Ramos (cell line): ENCODE results near the gene RBM19.

ENCODE experiments used
- in situ Hi-C: fragments of 300-500 bp; cut with MboI; formaldehyde crosslinking; loops from one replicate; pipeline ENCODE4 v1.14.3; 2022; ENCODE audit warnings: low sequenced_read_pairs; ENCODE audit not compliant: unreplicated experiment

The RBM19 gene

DNA sequence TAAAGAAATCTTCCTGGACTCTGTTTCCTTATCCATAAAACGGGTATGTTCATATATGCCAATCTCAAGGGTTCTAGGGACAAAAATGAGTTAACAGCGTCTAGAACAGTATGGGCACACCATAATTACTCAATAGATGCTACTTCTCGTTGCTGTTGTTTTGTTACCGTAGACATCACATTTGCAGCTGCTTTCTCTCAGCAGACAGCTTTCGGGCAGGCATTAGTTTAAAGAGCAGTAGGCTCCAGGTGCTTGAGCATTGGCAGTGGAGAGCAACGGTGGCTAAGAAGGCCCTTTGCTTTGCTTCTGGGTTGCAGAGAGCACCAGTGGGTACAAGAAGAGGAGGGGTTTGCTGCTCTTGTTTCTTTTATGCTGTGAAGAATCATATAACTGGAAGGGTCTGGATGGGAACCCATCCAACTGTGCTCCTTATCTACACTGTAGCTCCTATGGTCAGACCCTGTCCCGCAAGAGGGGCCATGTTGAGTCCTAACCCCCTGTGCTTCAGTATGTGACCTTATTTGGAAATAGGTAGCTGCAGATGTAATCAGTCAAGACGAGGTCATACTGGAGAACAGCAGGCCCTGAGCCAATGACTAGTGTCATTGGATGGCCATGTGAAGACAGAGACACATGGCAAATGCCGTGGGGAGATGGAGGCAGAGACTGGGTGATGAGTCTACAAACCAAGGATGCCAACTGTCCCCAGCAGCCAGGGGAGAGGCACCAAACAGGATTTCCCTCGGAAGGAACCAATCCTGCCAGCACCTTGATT lies 120.0 kb downstream of the RBM19 start:
- in situ Hi-C loops, result no loop called here

DNA sequence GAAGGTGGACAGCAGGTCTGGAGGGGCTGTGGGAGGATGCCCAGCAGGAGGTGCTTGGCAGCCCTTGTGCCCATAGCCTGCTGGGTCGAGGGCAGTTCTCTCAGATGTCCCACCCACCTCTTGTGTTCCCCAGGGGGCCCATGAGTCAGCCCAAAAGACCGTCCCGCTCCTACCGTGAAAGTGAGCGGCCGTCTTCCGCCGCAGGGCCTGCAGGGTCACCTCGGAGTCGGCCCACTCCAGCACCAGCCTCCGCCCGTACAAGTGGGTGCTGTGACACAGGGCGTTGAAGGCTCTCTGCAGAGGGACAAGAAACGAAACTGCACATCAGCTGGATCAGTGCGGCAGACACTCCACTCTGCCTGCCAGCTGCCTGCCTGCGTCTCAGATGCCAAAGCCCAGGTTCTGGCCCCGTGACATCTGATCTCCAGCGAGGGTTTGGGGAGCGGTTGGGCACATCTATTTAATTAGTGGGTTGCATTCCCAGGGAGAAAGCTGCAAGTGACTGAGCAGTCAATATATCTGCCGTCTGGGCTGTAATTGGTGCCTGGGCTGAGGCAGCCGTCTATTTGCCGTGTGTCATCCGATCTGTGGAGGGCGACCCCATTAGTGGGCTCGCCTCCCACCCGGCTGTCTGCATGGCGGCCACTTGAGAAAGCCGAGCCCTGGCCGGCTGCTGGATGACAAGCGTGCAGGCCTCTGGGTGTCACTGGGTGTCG lies 121.5 kb downstream of the RBM19 start:
- in situ Hi-C loops, result no loop called here

- in situ Hi-C loops, result no loop called here
Measured at GRCh38 chr12:113842699-113843098, 123.4 kb downstream of the RBM19 start.

DNA sequence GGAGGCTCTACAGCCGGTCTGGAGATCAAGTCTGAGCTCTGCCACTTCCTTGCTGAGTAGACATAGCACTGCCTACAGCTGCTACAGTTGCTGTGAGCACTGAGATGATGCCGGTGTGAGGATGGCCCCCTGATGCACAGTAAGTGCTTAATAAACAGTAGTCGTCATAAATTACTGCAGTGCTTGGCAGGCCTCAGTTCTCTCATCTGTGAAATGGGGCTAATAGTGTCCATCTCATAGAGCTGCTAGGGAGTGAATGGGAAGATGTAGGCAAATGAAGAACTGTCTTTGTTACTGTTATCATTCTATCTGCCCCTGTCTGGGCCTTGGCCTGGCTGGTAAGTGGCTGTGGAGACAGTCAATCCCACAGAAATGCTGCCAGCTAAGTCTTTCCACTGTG lies 124.3 kb downstream of the RBM19 start:
- in situ Hi-C loops, result no loop called here

GRCh38 chr12:113840401-113841042 lies 125.6 kb downstream of the RBM19 start:
- in situ Hi-C loops, result no loop called here

DNA sequence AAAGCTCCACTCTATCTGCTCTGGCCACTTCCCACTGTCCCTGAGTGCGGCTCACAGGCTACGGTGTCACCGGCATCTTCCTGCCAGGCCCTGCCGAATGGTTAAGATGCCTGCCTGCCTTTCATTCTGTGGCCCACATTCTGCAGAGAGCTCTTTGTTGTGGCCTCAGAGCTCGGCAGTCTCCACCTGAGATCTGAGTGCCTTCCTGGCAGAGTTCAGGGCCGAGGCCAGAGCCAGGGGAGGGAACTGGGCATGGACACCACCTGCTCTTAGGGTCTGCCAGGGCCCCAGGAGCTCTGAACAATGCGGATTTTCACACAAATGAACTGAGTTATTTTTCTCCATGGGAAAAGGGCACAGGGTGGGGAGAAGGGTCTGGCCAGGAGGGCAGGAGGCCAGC lies 127.2 kb downstream of the RBM19 start:
- in situ Hi-C loops, result no loop called here

- in situ Hi-C loops, result no loop called here
Measured at GRCh38 chr12:113837528-113838296, 128.4 kb downstream of the RBM19 start.

GRCh38 chr12:113837084-113837483 lies 129.0 kb downstream of the RBM19 start:
- in situ Hi-C loops, result no loop called here

- in situ Hi-C loops, result no loop called here
Measured at GRCh38 chr12:113835896-113836295, 130.2 kb downstream of the RBM19 start.

- in situ Hi-C loops, result no loop called here
Measured at GRCh38 chr12:113835433-113835832, 130.7 kb downstream of the RBM19 start.

DNA sequence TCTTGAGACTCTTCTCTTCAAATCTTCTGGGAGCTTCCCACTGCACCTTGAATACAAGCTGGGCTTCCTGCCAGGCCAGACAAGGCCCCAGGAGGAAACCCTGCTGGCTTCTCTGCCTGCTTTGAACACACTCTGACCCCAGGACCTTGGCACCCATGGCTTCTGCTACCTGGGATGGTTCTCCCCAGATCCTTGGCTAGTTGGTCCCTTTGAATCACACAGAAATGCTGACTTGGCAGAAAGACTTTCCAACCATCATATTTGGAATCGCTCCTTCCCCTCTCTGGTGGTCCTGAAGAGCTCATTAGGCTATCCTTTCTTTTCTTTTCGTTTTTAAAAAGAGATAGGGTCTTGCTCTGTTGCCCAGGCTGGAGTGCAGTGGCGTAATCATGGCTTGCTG lies 132.7 kb downstream of the RBM19 start:
- in situ Hi-C loops, result no loop called here

DNA sequence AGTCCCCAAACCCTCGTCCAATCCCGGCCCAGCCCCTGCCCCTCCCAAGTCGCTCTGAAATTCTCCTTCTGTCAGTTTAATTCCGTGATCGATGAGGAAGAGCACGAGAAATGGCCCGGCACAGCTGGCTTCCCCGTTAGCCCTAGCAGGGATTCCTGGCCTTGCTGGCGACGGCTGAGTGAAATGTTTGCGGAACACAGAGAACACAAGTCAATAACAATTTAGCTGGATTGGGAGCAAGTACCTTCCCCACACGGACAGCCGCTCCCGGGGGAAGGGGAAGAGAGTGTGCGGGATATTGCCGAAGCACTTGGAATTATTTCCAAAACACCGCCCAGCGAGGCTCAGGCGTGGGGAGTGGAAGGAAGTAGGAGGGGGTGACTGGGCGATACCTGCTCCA lies 134.6 kb downstream of the RBM19 start:
- in situ Hi-C loops, result no loop called here

DNA sequence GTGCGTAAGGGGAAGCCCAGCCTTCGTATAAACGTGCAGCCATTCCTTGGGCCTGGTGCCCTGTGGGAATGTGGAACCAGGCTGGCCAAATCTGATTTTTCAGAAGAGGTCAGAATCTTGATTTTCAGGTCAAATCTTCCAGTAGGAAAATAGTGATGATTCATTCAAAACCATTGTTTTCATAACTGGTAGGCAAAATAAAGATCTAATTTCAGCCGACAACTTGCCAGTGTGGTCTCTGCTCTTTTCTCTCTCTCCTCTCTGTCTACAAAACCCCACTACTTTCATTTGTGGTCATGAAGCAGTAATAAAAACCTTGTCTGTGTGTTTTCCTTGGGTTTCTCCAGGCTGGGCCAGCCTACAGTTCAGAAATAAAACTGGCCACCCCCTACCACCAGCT lies 135.1 kb downstream of the RBM19 start:
- in situ Hi-C loops, result no loop called here

DNA sequence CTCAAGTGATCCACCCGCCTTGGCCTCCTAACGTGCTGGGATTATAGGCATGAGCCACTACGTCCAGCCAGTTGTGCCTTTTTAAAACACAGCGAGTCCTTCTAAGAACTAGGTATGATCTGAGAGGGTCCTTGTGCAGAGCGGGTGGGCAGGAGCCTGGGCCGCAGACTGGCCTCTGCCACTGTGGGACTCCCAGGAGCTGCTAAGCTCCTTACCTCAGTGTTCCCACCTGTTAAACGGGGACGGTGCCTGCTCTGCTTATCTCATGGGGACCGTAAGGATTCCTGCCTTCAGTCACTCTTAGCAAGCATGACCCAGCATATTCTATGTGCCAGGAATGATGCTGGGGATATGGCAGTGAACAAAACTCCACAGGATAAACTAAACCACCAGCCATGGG lies 136.9 kb downstream of the RBM19 start:
- in situ Hi-C loops, result no loop called here

DNA sequence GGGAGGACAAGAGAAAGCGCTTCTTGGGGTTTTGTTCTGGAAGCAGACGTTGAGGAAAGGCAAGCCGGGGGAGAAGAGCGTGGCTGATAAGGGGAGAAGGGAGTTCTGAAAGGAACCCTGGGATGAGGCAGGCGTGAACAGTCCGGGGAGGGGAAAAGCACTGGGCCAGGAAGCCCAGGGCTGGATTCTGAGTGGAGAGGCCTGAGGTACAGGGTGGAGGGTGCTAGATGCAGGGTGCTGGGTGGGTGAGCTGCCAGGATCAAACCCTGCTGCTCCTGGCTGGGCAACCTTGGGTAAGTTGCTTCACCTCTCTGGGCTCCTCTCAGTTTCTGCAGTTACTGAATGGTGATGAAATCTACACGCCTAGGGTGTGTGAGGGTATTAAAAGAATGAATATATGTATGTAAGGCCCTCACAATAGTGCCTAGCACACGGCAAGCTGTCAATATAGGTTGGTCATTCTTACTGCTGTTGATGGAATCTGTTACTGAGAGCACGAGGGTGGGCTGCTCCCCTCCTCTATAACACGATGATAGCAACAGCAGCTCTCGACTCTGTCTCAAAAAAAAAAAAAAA lies 138.5 kb downstream of the RBM19 start:
- in situ Hi-C loops, result no loop called here

DNA sequence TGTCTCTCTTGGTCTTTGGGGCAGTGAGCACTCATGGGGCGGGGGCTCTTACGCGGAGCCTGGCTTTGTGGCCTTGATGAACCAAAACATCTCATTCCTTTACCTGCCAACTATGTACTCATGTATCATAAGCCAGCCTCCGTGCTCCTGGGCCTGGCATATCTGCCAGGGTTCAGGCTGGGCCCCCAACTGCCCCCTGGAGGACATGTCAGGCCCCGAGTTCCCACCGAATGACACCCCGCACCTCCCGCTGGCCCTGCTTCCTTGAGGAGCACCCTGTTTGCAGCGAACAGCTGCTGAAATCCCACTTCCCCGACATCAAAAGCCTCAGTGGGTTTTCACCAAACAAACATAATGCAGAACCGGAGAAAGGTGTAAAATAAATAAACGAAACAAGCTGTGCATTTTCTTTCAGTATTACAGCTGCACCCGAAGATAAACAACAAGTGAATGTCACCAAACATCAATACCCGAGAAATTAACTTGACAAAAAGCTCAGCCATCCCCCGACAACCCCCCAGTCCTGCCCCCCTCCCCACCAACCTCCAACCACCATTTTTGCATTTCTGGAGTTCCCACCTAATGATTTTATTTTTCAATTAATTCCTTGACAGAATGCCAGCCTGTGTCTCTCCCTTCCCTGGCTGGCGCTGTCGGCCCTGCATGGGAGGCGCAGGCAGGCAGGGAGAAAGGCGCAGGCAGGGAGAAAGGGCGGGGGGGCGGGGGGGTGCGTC lies 139.2 kb downstream of the RBM19 start:
- in situ Hi-C loops, result no loop called here

DNA sequence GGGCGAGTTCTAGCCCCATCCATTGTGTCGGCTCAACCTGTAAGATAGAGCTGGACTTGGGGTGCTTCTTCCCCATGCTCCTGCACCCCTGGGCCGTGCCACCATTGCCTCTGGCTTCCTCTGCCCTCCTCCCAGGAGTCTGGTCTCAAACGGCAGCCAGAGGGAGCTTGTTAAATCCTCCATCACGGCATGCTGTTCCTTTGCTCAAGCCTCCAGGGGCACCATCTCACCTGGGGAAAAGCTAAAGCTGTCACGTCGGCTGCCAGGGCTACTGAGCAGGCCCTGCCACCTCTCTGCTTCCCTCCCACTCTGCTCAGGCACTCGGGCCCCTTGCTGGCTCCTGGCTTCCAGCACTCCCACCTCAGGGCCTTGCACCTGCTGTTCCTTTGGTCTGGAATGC lies 140.4 kb downstream of the RBM19 start:
- in situ Hi-C loops, result no loop called here

GRCh38 chr12:113823816-113824215 lies 142.3 kb downstream of the RBM19 start:
- in situ Hi-C loops, result no loop called here

DNA sequence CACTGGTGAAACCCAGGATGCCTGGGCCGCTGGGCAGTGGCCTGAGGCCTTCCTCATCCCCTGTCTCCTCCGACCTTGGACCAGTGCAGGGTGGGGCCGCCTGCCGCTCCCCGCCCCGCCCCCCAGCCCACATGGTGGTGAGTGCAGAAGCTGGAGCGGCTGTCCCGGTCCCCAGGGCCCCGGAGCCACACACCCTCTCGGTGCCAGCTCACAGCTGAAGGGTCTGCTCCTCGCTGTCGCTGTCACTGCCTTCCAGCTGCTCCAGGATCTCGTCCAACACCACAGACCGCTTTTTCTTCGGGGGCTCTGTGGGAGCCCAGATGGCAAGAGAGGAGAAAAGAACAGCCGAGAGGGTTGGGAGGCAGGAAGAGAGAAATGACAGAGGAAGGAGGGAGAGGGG lies 143.1 kb downstream of the RBM19 start:
- in situ Hi-C loops, result no loop called here

GRCh38 chr12:113820842-113821241 lies 145.3 kb downstream of the RBM19 start:
- in situ Hi-C loops, result no loop called here
